HepG2 (cell line): Measurements from ENCODE around the gene CCL22. TPM values are rescaled to one million over a fixed set of nuclear protein-coding genes. Genes with fewer than 3 reads are reported as not detected.

Experiments used
- FOXA1 ChIP-seq, 2 experiments: fragments of 450-650 bp in 1 of 2; sonication (generic) in 1 of 2; formaldehyde crosslinking in 1 of 2; IDR thresholded peaks; 2 replicates each; pipeline versions ENCODE4 v1.4.0 to v1.6.1; 2016 to 2020; ENCODE audit warnings: missing genetic modification reagents in 1 of 2
- IRF9 ChIP-seq: sonication (generic); formaldehyde crosslinking; IDR thresholded peaks from 2 replicates; pipeline ENCODE4 v1.8.0; 2022; ENCODE audit warnings: missing genetic modification reagents, mild to moderate bottlenecking, borderline replicate concordance
- KAT7 ChIP-seq: IDR thresholded peaks from 2 replicates; pipeline ENCODE4 v1.6.1; 2018; ENCODE audit warnings: borderline replicate concordance, missing compliant biosample characterization
- MEIS2 ChIP-seq: sonication (generic); formaldehyde crosslinking; IDR thresholded peaks from 2 replicates; pipeline ENCODE4 v1.9.0; 2021; ENCODE audit warnings: mild to moderate bottlenecking, missing genetic modification reagents
- PAXIP1 ChIP-seq: sonication (generic); formaldehyde crosslinking; conservative IDR thresholded peaks from 2 replicates; pipeline ENCODE4 v1.4.0; 2020; ENCODE audit warnings: mild to moderate bottlenecking, missing genetic modification reagents, moderate library complexity
- RBAK ChIP-seq: sonication (generic); formaldehyde crosslinking; IDR thresholded peaks from 2 replicates; pipeline ENCODE4 v1.5.1; 2020; ENCODE audit warnings: mild to moderate bottlenecking, missing genetic modification reagents
- SAP130 ChIP-seq: IDR thresholded peaks from 2 replicates; pipeline ENCODE4 v1.6.1; 2016; ENCODE audit warnings: low read depth
- SRSF4 ChIP-seq: fragments of 200-400 bp; formaldehyde crosslinking; IDR thresholded peaks from one replicate; pipeline ENCODE4 v1.6.1; 2018; ENCODE audit warnings: mild to moderate bottlenecking, low read depth, low read length, moderate library complexity; ENCODE audit not compliant: poor library complexity, severe bottlenecking
- THRA ChIP-seq: sonication (generic); formaldehyde crosslinking; IDR thresholded peaks from 2 replicates; pipeline ENCODE4 v1.4.0; 2020; ENCODE audit warnings: missing genetic modification reagents, borderline replicate concordance
- U2AF2 ChIP-seq: fragments of 200-400 bp; formaldehyde crosslinking; IDR thresholded peaks from 2 replicates; pipeline ENCODE4 v1.6.1; 2017; ENCODE audit warnings: low read depth, mild to moderate bottlenecking, low read length
- ZBTB40 ChIP-seq, 2 experiments: fragments of 450-650 bp in 1 of 2; sonication (generic) in 1 of 2; formaldehyde crosslinking in 1 of 2; IDR thresholded peaks; 2 replicates each; pipeline versions ENCODE4 v1.6.1 to v1.8.0; 2016 to 2022; ENCODE audit warnings: antibody characterized with exemption in 1 of 2, mild to moderate bottlenecking in 1 of 2, missing genetic modification reagents in 1 of 2
- ZNF878 ChIP-seq: sonication (generic); formaldehyde crosslinking; IDR thresholded peaks from 2 replicates; pipeline ENCODE4 v1.8.1; 2023; ENCODE audit warnings: mild to moderate bottlenecking, missing genetic modification reagents, moderate library complexity
- polyA plus RNA-seq, 8 experiments: library from polyadenylated mRNA; depleted of rRNA in 3 of 8; stranded (reverse) in 7 of 8; unstranded in 1 of 8; fragments of >200 nt; fragmentation: Illumina TruSeq in 4 of 8; extraction: Trizol in 4 of 8; gene quantifications; 2 replicates each; pipeline versions ENCODE4 v1.2.1 to v1.2.3, GENCODE V29; 2011 to 2016; ENCODE audit warnings: low read depth in 4 of 8, missing spikeins in 1 of 8, mixed read lengths in 1 of 8; ENCODE audit not compliant: insufficient read depth in 1 of 8
- total RNA-seq, 5 experiments: library from RNA; depleted of rRNA; stranded (reverse); fragments of >200 nt; fragmentation: Illumina TruSeq; extraction: Trizol; gene quantifications; 2 replicates each; pipeline ENCODE4 v1.2.3, GENCODE V29; 2016; ENCODE audit warnings: low read depth in 1 of 5

CCL22 gene
- total and polyA plus RNA-seq, 2 of the 13 experiments (the other 11 are each of a cell fraction or from before 2014, with no cell fraction given): not detected

GRCh38 chr16:57384248-57385070 is 25.9 kb downstream of the CCL22 start (continued):
- no peak for TF ChIP-seq ZBTB40 (IDR thresholded peaks at IDR 0.05)
- TF ChIP-seq ZBTB40 (CRISPR knock-in tag; IDR thresholded peaks at IDR 0.05): 0 out of 2 replicates have a peak, but pooled peaks have one; percentile 39
- TF ChIP-seq SRSF4: no peak
- TF ChIP-seq PAXIP1 (CRISPR knock-in tag): peak; percentile 43
- no peak for TF ChIP-seq FOXA1 (IDR thresholded peaks at IDR 0.05)
- TF ChIP-seq FOXA1 (CRISPR knock-in tag; IDR thresholded peaks at IDR 0.05): 0 out of 2 replicates have a peak, but pooled peaks have one; percentile 10
- TF ChIP-seq U2AF2: no peak
- TF ChIP-seq IRF9 (CRISPR knock-in tag): peak; percentile 66; the same call in 1 of the 2 replicates
- TF ChIP-seq ZNF878 (CRISPR knock-in tag): no peak
- TF ChIP-seq THRA (CRISPR knock-in tag): no peak
- TF ChIP-seq RBAK: no peak
- no peak for TF ChIP-seq MEIS2 (CRISPR knock-in tag)
- no peak for TF ChIP-seq KAT7
- no peak for TF ChIP-seq SAP130
